Activated CD4-positive, alpha-beta T cell treated with anti-CD3 and anti-CD28 coated beads, Interleukin-2, amount 10 ng/mL, durations not matched to agents 7 days and 5 days (primary cell): Measurements from ENCODE around the gene VPREB3. TPM values are rescaled to one million over a fixed set of nuclear protein-coding genes. Genes with fewer than 3 reads are reported as not detected.

Experiments used
- CTCF ChIA-PET: fragments of 350-600 bp; sonication (Branson Sonifier 250); formaldehyde crosslinking; loops from one replicate; lab custom pipeline; 2021; ENCODE audit warnings: antibody characterized with exemption; lab: Charles Lee
- POLR2A ChIA-PET: fragments of 350-600 bp; sonication (Branson Sonifier 250); formaldehyde crosslinking; loops from one replicate; lab custom pipeline; 2021; ENCODE audit warnings: antibody characterized with exemption; lab: Charles Lee
- DNase-seq: peaks from one replicate; pipeline ENCODE4 v3.0.0-alpha.2; 2020
- H3K27ac Mint-ChIP-seq: one replicate; pipeline ENCODE4 v1.8.0; 2021; ENCODE audit warnings: mild to moderate bottlenecking, moderate library complexity, mixed read lengths
- H3K27me3 Mint-ChIP-seq: one replicate; pipeline ENCODE4 v1.8.0; 2021; ENCODE audit warnings: mixed read lengths
- H3K36me3 Mint-ChIP-seq: one replicate; pipeline ENCODE4 v1.8.0; 2021; ENCODE audit warnings: low read depth, mixed read lengths
- H3K4me1 Mint-ChIP-seq: one replicate; pipeline ENCODE4 v1.8.0; 2021; ENCODE audit warnings: mixed read lengths
- H3K4me3 Mint-ChIP-seq: one replicate; pipeline ENCODE4 v1.8.0; 2021; ENCODE audit warnings: mild to moderate bottlenecking, moderate library complexity, mixed read lengths
- H3K9me3 Mint-ChIP-seq: one replicate; pipeline ENCODE4 v1.8.0; 2021; ENCODE audit warnings: mixed read lengths
- total RNA-seq, 2 experiments: library from RNA; stranded (reverse); gene quantifications; one replicate each; pipeline ENCODE4 v1.2.3, GENCODE V29; 2021

The VPREB3 gene
- total RNA-seq, 2 experiments from 2014 or later = not detected

- H3K9me3 Mint-ChIP-seq = no peaks in the 10 kb centered on the region
- H3K4me3 Mint-ChIP-seq = no peak overlapping the region
Measured at GRCh38 chr22:23789121-23789520, 34.9 kb upstream of the VPREB3 start.

GRCh38 chr22:23787910-23788309, 33.7 kb upstream of the VPREB3 start:
- ChIA-PET CTCF (interaction anchor here (2.4 kb wide), 1 partner anchor 13 kb away, joined by 5 read pairs; no protein-coding TSS in a partner anchor), POLR2A (no interaction called here)
- Mint-ChIP-seq H3K27ac (peak overlapping the region; percentile 97), H3K27me3 (no peaks in the 10 kb centered on the region), H3K4me3 (peak overlapping the region; percentile 89), H3K4me1 (peaks cover 56% of the 10 kb centered on the region), H3K36me3 (peaks cover 15% of the 10 kb centered on the region), H3K9me3 (no peaks in the 10 kb centered on the region)
- DNase-seq = no peak

More at GRCh38 chr22:23789121-23789520, 34.9 kb upstream of the VPREB3 start:
- no peak for DNase-seq
- peaks cover 20% of the 10 kb centered on the region for H3K36me3 Mint-ChIP-seq
- ChIA-PET POLR2A (no interaction called here), CTCF (interaction anchor here (0.6 to 2.4 kb wide), 2 partner anchors 14 to 18 kb away, joined by 5 to 6 read pairs; no protein-coding TSS in a partner anchor)
- peak overlapping the region; percentile 68 for H3K27ac Mint-ChIP-seq
- no peaks in the 10 kb centered on the region for H3K27me3 Mint-ChIP-seq
- H3K4me1 Mint-ChIP-seq = peaks cover 57% of the 10 kb centered on the region

DNA sequence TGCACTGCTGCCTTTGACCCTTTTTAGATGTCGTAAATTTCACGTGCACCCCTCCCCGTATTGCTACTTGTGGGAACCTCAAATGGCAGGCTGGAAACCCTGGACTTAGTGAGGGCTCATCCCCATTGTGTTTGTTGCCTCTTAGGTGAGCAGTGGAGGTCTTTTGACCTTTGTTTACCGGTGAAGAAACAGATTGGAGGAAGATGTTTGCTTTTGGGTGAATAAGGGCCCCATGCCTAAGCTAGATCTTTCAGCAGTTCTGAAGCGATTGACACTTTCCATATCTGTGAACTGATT, 33.3 kb upstream of the VPREB3 start:
- POLR2A ChIA-PET = no interaction called here
- no peaks in the 10 kb centered on the region for H3K9me3 Mint-ChIP-seq
- DNase-seq = no peak
- peaks cover 54% of the 10 kb centered on the region for H3K4me1 Mint-ChIP-seq
- H3K27me3 Mint-ChIP-seq = no peaks in the 10 kb centered on the region
- peak overlapping the region; percentile 97 for H3K27ac Mint-ChIP-seq
- H3K36me3 Mint-ChIP-seq = peaks cover 12% of the 10 kb centered on the region
- CTCF ChIA-PET = no interaction called here
- peak overlapping the region; percentile 89 for H3K4me3 Mint-ChIP-seq

GRCh38 chr22:23786752-23787599, 32.8 kb upstream of the VPREB3 start, which contains the start of gene SMARCB1:
Gene SMARCB1, plus strand, starts transcription at chr22:23786966. Its CDS starts 204 bp downstream, at chr22:23787170.
- Mint-ChIP-seq H3K27me3 (no peaks in the 10 kb centered on the region), H3K9me3 (no peaks in the 10 kb centered on the region), H3K27ac (peak within 1 kb of the TSS; percentile 97), H3K36me3 (peaks cover 6% of the 10 kb centered on the region), H3K4me1 (peaks cover 48% of the 10 kb centered on the region), H3K4me3 (peak within 1 kb of the TSS; percentile 89)
- ChIA-PET CTCF (interaction anchor here (1.4 kb wide), 1 partner anchor 19 kb away, joined by 3 read pairs; the partner anchor contains the start of gene CHCHD10), POLR2A (no interaction called here)
- DNase-seq = peak; percentile 89

DNA sequence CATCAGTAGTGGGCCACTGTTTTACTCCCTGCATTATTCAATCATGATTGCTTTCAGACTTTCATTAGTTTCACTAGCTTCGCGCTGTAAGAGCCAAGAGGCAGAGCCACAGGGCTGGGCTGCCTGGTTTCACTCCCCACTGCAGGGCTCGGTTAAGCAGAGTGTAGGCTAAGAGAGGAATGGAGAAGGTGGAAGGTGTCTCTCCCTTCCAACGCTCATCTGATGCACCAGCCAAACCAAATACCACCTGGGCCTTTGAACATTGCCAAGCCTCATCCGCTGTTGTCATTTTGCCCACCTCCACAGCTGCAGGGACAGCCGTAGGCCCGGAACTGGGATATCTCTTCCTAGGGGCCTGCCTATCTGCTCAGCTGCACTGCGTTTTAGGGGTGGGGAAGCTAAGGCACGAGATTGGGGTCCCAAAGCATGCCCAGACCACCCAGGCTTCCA, 32.1 kb upstream of the VPREB3 start:
- H3K4me3 Mint-ChIP-seq = peak overlapping the region; percentile 89
- no peaks in the 10 kb centered on the region for H3K27me3 Mint-ChIP-seq
- no peak for DNase-seq
- peak overlapping the region; percentile 97 for H3K27ac Mint-ChIP-seq
- ChIA-PET CTCF (interaction anchor here (0.9 to 1.4 kb wide), 2 partner anchors 18 to 20 kb away, joined by 3 to 5 read pairs; partner anchors contain the start of gene CHCHD10), POLR2A (no interaction called here)
- H3K36me3 Mint-ChIP-seq = peaks cover 6% of the 10 kb centered on the region
- H3K9me3 Mint-ChIP-seq = no peaks in the 10 kb centered on the region
- peaks cover 43% of the 10 kb centered on the region for H3K4me1 Mint-ChIP-seq

DNA sequence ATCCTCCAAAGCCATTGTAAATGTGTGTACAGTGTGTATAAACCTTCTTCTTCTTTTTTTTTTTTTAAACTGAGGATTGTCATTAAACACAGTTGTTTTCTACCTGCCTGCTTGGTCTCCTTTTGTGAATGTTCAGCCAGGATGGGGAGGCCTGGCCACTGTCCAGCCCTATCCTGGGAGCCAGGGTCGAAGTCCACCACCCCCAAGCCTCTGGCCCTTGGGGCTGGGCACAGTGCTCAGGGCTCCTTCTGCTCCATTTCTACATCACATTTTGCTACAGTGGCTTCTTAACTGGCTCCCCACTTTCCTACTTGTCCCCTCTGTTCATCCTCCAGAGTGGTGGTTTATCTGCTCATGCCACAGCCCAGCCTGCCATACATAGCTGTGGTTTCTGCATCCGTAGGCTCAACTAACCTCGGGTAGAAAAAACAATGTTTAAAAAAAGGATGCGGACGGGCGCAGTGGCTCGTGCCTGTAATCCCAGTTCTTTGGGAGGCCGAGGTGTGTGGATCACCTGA, 30.0 kb upstream of the VPREB3 start:
- Mint-ChIP-seq H3K27me3 (no peaks in the 10 kb centered on the region), H3K4me3 (no peak overlapping the region), H3K36me3 (peaks cover 2% of the 10 kb centered on the region), H3K4me1 (peaks cover 34% of the 10 kb centered on the region), H3K27ac (peak overlapping the region; percentile 60), H3K9me3 (no peaks in the 10 kb centered on the region)
- DNase-seq = no peak
- POLR2A ChIA-PET = interaction anchor here (0.6 kb wide), 2 partner anchors 29 to 560 kb away, joined by 3 to 8 read pairs; no protein-coding TSS in a partner anchor
- CTCF ChIA-PET = interaction anchor here (1.0 kb wide), 1 partner anchor 66 kb away, joined by 3 read pairs; no protein-coding TSS in a partner anchor

- Mint-ChIP-seq H3K4me3 (no peak overlapping the region), H3K4me1 (peaks cover 28% of the 10 kb centered on the region), H3K27ac (peak overlapping the region; percentile 13), H3K9me3 (no peaks in the 10 kb centered on the region), H3K36me3 (peaks cover 2% of the 10 kb centered on the region), H3K27me3 (no peaks in the 10 kb centered on the region)
- no peak for DNase-seq
- ChIA-PET POLR2A (interaction anchor here (0.6 kb wide), 2 partner anchors 30 to 560 kb away, joined by 3 to 8 read pairs; no protein-coding TSS in a partner anchor), CTCF (interaction anchor here (1.0 kb wide), 1 partner anchor 66 kb away, joined by 3 read pairs; no protein-coding TSS in a partner anchor)
Measured at GRCh38 chr22:23783265-23784150, 29.3 kb upstream of the VPREB3 start.

GRCh38 chr22:23782703-23783102, 28.5 kb upstream of the VPREB3 start:
- H3K27ac Mint-ChIP-seq = no peak overlapping the region

DNA sequence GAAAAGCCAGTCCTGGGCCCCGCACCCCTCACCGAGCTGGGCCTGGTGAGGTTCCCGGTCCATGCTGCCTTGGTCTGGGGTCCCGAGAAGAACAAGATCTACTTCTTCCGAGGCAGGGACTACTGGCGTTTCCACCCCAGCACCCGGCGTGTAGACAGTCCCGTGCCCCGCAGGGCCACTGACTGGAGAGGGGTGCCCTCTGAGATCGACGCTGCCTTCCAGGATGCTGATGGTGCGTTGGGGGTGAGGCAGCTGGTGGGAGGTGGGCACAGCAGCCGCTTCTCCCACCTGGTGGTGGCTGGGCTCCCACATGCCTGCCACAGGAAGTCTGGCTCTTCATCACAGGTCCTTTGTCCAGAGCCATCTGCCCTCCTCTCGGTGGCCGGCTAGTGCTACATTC, 28.0 kb upstream of the VPREB3 start:
- no peak overlapping the region for H3K27ac Mint-ChIP-seq
- POLR2A ChIA-PET = no interaction called here

More at GRCh38 chr22:23782703-23783102, 28.5 kb upstream of the VPREB3 start:
- DNase-seq = no peak
- H3K4me1 Mint-ChIP-seq = peaks cover 20% of the 10 kb centered on the region
- no peak overlapping the region for H3K4me3 Mint-ChIP-seq
- no peaks in the 10 kb centered on the region for H3K36me3 Mint-ChIP-seq
- no peaks in the 10 kb centered on the region for H3K27me3 Mint-ChIP-seq
- H3K9me3 Mint-ChIP-seq = no peaks in the 10 kb centered on the region
- CTCF ChIA-PET = no interaction called here
- POLR2A ChIA-PET = no interaction called here

DNA sequence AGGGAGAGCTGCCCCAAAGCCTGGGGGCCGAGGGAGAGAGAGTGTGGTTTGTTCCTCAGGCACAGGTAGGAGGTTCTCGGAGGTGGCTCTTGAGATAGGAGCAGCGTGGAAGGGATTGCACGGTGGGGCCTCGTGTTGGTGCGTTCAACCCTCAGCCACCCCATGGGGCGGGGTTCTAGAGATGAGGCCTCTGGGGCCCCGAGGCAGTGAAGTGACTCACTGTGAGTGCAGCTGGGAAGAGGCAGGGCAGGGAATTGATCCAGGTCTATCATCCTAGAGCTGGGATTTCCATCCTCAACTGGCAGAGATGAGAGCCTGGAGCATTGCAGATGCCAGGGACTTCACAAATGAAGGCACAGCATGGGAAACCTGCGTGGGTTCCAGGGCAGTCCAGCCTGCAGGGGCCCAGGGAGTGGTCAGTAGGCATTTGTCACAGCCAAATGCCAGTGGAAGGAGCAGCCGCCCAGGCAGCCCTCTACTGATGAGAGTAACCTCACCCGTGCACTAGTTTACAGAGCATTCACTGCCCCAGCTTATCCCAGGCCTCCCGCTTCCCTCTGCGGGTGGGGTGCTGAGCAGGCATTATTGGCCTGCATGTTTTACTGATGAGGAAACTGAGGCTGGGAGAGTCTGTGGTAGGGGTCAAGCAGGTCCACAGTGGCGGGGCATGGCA, 27.4 kb upstream of the VPREB3 start:
- CTCF ChIA-PET = no interaction called here
- Mint-ChIP-seq H3K9me3 (no peaks in the 10 kb centered on the region), H3K27me3 (no peaks in the 10 kb centered on the region), H3K27ac (no peak overlapping the region), H3K4me1 (peaks cover 17% of the 10 kb centered on the region), H3K36me3 (no peaks in the 10 kb centered on the region), H3K4me3 (no peak overlapping the region)
- POLR2A ChIA-PET = no interaction called here
- DNase-seq = no peak

More for the DNA sequence above, 28.0 kb upstream of the VPREB3 start:
- H3K27me3 Mint-ChIP-seq = no peaks in the 10 kb centered on the region
- H3K9me3 Mint-ChIP-seq = no peaks in the 10 kb centered on the region
- H3K4me1 Mint-ChIP-seq = peaks cover 18% of the 10 kb centered on the region
- no peaks in the 10 kb centered on the region for H3K36me3 Mint-ChIP-seq
- DNase-seq = no peak
- CTCF ChIA-PET = no interaction called here
- no peak overlapping the region for H3K4me3 Mint-ChIP-seq

- DNase-seq = no peak
- ChIA-PET CTCF (no interaction called here), POLR2A (no interaction called here)
- Mint-ChIP-seq H3K9me3 (no peaks in the 10 kb centered on the region), H3K4me3 (no peak overlapping the region), H3K27me3 (no peaks in the 10 kb centered on the region), H3K36me3 (no peaks in the 10 kb centered on the region), H3K4me1 (peaks cover 11% of the 10 kb centered on the region), H3K27ac (no peak overlapping the region)
Measured at GRCh38 chr22:23781065-23781464, 26.8 kb upstream of the VPREB3 start.
